Activated T-helper 17 cell treated with anti-CD3 and anti-CD28 coated beads, Interleukin-2, amount 50 U/mL, for 72 hours (primary cell): Measurements from ENCODE around the gene CYP27B1. TPM values are rescaled to one million over a fixed set of nuclear protein-coding genes. Genes with fewer than 3 reads are reported as not detected.
"Not testable (repeated sequence)": the region's sequence is repeated elsewhere in the genome, so short reads cannot be mapped to it uniquely, and the experiment has no call there.

Experiments used
- ATAC-seq: fragments of 150-1000 bp; cut with Tn5 transposase; replicated peaks from 2 replicates; pipeline ENCODE4 v1.10.0; 2021; ENCODE audit warnings: mild to moderate bottlenecking, moderate library complexity
- H3K27ac Mint-ChIP-seq: one replicate; pipeline ENCODE4 v1.8.0; 2022; ENCODE audit warnings: mixed read lengths
- H3K27me3 Mint-ChIP-seq: one replicate; pipeline ENCODE4 v1.8.0; 2022; ENCODE audit warnings: mixed read lengths
- H3K36me3 Mint-ChIP-seq: one replicate; pipeline ENCODE4 v1.8.0; 2022; ENCODE audit warnings: low read depth, mild to moderate bottlenecking, mixed read lengths
- H3K4me1 Mint-ChIP-seq: one replicate; pipeline ENCODE4 v1.8.0; 2022; ENCODE audit warnings: mixed read lengths
- H3K4me3 Mint-ChIP-seq: one replicate; pipeline ENCODE4 v1.8.0; 2022; ENCODE audit warnings: mild to moderate bottlenecking, mixed read lengths
- H3K9me3 Mint-ChIP-seq: one replicate; pipeline ENCODE4 v1.8.0; 2022; ENCODE audit warnings: mixed read lengths
- total RNA-seq, 2 donors: library from RNA; stranded (reverse); gene quantifications; one replicate each; pipeline ENCODE4 v1.2.3, GENCODE V29; 2022

The CYP27B1 gene
- total RNA-seq, 2 donors from 2014 or later: 14.4 to 14.7 TPM

DNA sequence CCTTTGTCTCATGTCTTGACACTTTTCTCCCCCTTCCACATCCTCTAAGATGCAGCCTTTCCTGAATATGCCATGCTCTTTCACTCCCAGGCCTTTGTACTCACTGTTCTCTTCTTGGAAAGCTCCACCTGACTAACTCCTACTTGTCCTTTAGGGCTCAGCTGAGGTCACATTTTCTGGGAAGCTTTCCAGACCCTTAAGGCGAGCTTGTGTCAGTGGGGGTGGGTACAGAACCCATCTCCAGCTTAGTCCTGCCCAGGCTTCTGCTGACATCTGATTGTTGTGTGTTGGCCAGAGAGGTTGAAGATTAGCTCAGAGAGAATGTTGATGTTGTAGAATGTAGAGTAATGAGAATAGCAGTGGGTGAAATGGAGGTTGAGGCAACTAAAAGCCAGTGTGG is 12.9 kb upstream of the CYP27B1 start:
- no peak for ATAC-seq
- H3K4me3 Mint-ChIP-seq: no peak overlapping the region
- H3K36me3 Mint-ChIP-seq: peaks cover 30% of the 10 kb centered on the region
- H3K4me1 Mint-ChIP-seq: peaks cover 37% of the 10 kb centered on the region
- H3K9me3 Mint-ChIP-seq: no peaks in the 10 kb centered on the region
- no peaks in the 10 kb centered on the region for H3K27me3 Mint-ChIP-seq
- peak overlapping the region; percentile 5 for H3K27ac Mint-ChIP-seq

DNA sequence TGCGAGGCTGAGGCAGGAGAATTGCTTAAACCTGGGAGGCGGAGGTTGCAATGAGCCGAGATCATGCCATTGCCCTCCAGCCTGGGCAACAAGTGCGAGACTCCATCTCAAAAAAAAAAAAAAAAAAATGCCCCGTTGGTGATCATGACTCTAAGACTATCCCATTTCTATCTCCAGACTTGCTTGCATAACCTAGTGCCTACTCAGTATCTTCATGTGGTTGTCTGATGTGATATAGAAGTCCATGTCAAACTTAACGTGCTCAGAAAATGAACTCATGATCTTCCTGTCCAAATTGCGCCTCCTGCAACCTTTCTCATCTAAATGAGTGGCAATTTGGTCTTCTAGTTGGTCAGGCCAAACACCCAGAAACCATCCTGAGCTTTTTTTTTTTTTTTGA is 11.0 kb upstream of the CYP27B1 start:
- H3K27ac Mint-ChIP-seq: no peak overlapping the region
- no peaks in the 10 kb centered on the region for H3K9me3 Mint-ChIP-seq
- no peak overlapping the region for H3K4me3 Mint-ChIP-seq
- H3K36me3 Mint-ChIP-seq: peaks cover 24% of the 10 kb centered on the region
- H3K27me3 Mint-ChIP-seq: no peaks in the 10 kb centered on the region
- no peak for ATAC-seq
- H3K4me1 Mint-ChIP-seq: peaks cover 34% of the 10 kb centered on the region

DNA sequence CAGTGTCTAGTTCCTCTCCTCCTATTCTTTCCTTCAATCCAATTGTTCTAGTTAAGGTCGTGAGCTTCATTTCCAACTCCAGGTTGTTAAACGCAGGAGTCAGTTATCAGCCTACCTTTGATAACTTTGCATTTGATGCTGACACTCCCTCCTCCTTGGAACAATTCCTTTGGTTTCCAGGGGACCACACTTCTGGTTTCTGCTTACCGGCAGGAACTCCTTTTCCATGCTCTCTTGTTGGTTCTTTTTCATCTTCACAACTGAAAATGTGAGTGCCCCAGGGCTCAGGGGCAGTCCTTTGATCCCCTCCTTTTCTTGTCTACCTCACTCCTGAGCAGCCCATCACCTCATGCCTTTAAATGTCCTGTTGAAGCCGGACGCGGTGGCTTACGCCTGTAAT is 10.5 kb upstream of the CYP27B1 start:
- peaks cover 18% of the 10 kb centered on the region for H3K36me3 Mint-ChIP-seq
- H3K27me3 Mint-ChIP-seq: no peaks in the 10 kb centered on the region
- H3K27ac Mint-ChIP-seq: no peak overlapping the region
- H3K9me3 Mint-ChIP-seq: no peaks in the 10 kb centered on the region
- no peak for ATAC-seq
- H3K4me1 Mint-ChIP-seq: peaks cover 30% of the 10 kb centered on the region
- H3K4me3 Mint-ChIP-seq: no peak overlapping the region

DNA sequence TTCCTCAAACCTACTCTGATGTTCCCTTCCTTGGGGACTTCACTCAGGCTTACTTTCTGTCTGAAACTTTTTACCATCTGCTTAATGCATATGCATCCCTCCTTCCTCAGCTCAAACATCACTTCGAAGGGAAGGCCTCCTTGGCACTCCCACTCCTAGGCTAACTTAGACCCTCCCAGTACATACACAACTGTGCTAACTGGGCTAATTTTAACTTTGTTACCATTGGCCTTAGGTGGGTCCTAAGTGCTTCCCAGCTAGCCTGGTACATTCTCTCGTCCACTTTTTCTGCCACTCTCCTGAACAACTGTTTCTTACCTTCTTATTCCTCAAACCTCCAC is 9.3 kb upstream of the CYP27B1 start:
- Mint-ChIP-seq H3K27me3 (no peaks in the 10 kb centered on the region), H3K36me3 (peaks cover 25% of the 10 kb centered on the region), H3K27ac (peak overlapping the region; percentile 8), H3K4me3 (no peak overlapping the region), H3K9me3 (no peaks in the 10 kb centered on the region), H3K4me1 (peaks cover 26% of the 10 kb centered on the region)
- no peak for ATAC-seq

DNA sequence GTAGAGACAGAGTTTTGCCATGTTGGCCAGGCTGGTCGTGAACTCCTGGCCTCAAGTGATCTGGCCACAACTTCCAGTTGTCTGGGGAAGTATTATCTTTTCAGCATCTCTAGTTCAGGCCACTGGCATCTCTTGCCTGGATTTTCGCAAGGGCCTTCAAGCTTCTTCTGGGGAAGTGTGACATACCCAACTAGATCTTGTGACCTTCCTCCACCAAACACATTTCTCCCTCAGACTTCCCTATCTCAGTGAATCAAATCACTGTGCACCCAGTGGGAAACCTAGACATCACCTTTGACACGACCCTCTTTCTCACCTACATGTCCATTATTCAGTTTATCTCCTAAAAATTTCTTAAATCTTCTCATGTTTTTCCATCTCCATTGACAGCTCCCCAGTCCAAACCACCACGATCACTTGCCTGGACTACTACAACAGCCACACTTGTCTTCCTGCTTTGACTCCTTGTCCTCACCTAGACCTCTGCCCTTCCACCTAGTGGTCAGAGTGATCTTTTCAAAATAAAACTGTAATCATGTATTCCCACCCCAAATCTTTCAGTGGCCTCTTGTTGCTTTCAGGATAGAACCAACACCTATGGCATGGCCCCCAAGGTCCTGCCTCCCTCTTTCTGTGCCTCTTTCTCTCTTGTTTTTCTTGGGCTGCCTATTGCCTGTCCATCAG is 8.8 kb upstream of the CYP27B1 start:
- Mint-ChIP-seq H3K27ac (peak overlapping the region; percentile 8), H3K4me3 (no peak overlapping the region), H3K4me1 (peaks cover 31% of the 10 kb centered on the region)

DNA sequence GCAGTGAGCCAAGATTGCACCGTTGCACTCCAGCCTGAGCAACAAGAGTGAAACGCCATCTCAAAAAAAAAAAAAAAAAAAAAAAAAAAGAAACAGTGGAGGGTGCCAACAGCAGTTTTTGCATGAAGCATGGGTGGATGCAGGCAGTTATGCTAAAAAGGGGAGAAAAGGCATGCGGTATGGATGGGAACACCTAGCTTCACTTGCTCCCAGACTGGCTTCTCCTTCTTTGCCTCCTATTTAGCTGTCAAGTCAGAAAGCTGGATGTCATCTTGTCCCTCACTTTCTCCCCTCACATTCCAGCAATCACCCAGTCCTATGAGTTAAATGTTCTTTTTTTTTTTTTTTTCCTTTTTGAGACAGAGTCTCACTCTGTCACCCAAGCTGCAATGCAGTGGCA is 8.2 kb upstream of the CYP27B1 start:
- Mint-ChIP-seq H3K27me3 (no peaks in the 10 kb centered on the region), H3K4me3 (no peak overlapping the region), H3K9me3 (no peaks in the 10 kb centered on the region), H3K36me3 (peaks cover 36% of the 10 kb centered on the region), H3K27ac (no peak overlapping the region), H3K4me1 (peaks cover 32% of the 10 kb centered on the region)
- ATAC-seq: no peak

More for the DNA sequence above, 8.8 kb upstream of the CYP27B1 start:
- no peaks in the 10 kb centered on the region for H3K27me3 Mint-ChIP-seq
- H3K36me3 Mint-ChIP-seq: peaks cover 30% of the 10 kb centered on the region
- ATAC-seq: no peak
- no peaks in the 10 kb centered on the region for H3K9me3 Mint-ChIP-seq

DNA sequence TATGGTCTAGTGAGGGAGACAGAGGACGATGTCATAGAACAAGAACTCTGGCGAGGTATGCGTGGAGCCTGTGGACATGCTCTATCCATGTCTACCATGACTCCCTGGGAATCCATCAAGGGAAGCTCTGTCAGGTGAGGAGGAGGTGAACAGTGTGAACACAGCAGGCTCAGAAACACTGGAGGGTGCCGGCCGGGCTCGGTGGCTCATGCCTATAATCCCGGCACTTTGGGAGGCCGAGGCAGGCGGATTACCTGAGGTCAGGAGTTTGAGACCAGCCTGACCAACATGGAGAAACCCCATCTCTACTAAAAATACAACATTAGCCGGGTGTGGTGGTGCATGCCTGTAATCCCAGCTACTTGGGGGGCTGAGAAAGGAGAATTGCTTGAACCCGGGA is 7.8 kb upstream of the CYP27B1 start:
- Mint-ChIP-seq H3K4me1 (peaks cover 33% of the 10 kb centered on the region), H3K4me3 (peak overlapping the region; percentile 95), H3K36me3 (peaks cover 40% of the 10 kb centered on the region)
- not testable (repeated sequence) for H3K27me3 Mint-ChIP-seq, ATAC-seq, H3K9me3 Mint-ChIP-seq, H3K27ac Mint-ChIP-seq

DNA sequence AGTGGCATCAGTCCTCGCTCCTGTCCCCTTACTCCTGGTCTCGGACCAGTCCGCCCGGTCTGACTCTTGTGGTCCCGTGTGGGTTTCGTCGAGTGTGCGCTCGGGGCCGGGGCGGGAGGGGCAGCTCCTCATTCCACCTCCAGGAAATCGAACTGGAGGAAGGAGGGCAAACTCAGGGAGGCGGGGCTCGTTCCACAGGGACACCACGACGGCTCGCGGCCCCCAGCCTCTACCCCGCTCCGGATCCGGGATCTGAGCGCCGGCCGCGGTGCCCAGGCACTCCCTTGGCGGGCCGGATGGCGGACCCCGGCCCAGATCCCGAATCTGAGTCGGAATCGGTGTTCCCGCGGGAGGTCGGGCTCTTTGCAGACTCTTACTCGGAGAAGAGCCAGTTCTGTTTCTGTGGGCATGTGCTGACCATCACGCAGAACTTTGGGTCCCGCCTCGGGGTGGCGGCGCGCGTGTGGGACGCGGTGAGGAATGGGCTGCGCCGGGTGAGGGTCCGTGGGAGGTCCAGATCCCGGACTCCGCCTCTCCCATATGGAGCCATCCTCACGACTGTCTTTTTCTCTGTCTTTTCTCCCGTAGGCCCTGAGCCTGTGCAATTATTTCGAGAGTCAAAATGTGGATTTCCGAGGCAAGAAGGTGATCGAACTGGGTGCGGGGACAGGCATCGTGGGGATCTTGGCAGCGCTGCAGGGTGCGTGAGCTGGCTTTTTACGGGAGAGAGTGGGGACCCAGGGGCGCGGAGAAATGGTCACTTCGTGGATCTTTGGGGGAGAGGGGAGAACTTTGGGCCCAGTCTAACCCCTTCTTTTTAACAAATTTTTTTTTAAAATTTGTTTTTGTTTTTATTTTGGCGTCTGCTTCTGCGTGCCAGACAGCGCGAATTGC is 5.8 kb upstream of the CYP27B1 start, which contains the start of gene EEF1AKMT3:
TSS of gene EEF1AKMT3 (plus strand) at position 186 of the 894 bp plus-strand sequence. CDS start at position 297, 111 bp downstream.
- Mint-ChIP-seq H3K27ac (peak within 1 kb of the TSS; percentile 96), H3K4me1 (peaks cover 30% of the 10 kb centered on the region), H3K36me3 (peaks cover 60% of the 10 kb centered on the region), H3K4me3 (peak within 1 kb of the TSS; percentile 95), H3K9me3 (no peaks in the 10 kb centered on the region), H3K27me3 (no peaks in the 10 kb centered on the region)
- peak; percentile 48 for ATAC-seq

DNA sequence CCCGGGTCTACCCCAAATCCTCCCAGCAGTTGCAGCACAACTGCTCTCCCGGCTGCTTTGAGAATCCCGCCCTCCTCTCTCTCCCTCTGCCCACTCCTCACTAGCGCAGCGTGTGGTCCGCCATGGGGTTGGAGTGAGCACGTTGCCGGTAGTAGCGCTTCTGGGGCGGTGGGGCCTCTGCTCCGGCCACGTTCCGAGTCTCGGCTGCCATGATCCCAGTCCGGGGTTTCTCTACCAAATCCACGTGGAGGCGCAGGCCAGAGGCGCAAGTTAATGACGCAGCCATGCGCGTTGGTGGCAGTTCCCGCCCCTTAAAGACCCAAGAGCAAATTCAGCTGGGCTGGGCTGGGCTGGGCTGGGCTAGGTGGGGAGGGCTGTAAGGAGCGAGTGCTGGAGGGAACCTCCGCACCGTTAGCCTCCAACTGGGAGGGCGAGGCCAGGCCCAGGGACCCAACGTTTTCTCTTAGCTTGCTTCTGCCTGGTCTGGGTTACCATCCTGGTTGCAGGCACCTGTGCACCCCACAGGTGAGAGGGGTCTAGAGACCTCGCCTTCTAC is 5.1 kb upstream of the CYP27B1 start, which contains the start of gene METTL1:
TSS of gene METTL1 (minus strand) at position 233 of the 556 bp plus-strand sequence. CDS start at position 211, 22 bp downstream.
- no peaks in the 10 kb centered on the region for H3K27me3 Mint-ChIP-seq
- H3K27ac Mint-ChIP-seq: peak within 1 kb of the TSS; percentile 96
- H3K4me1 Mint-ChIP-seq: peaks cover 30% of the 10 kb centered on the region
- H3K36me3 Mint-ChIP-seq: peaks cover 64% of the 10 kb centered on the region
- no peaks in the 10 kb centered on the region for H3K9me3 Mint-ChIP-seq
- peak within 1 kb of the TSS; percentile 95 for H3K4me3 Mint-ChIP-seq
- peak; percentile 91 for ATAC-seq

- Mint-ChIP-seq H3K27me3 (no peaks in the 10 kb centered on the region), H3K9me3 (no peaks in the 10 kb centered on the region), H3K27ac (peak overlapping the region; percentile 96), H3K36me3 (peaks cover 64% of the 10 kb centered on the region), H3K4me1 (peaks cover 30% of the 10 kb centered on the region), H3K4me3 (peak overlapping the region; percentile 95)
- peak; percentile 78 for ATAC-seq
These were observed 4.5 kb upstream of the CYP27B1 start for GRCh38 chr12:57771236-57771872.

- ATAC-seq: no peak
- H3K4me1 Mint-ChIP-seq: peaks cover 25% of the 10 kb centered on the region
- H3K36me3 Mint-ChIP-seq: peaks cover 60% of the 10 kb centered on the region
- no peaks in the 10 kb centered on the region for H3K9me3 Mint-ChIP-seq
- H3K4me3 Mint-ChIP-seq: peak overlapping the region; percentile 95
- no peaks in the 10 kb centered on the region for H3K27me3 Mint-ChIP-seq
- H3K27ac Mint-ChIP-seq: peak overlapping the region; percentile 96
These were observed 3.9 kb upstream of the CYP27B1 start for GRCh38 chr12:57770734-57771133.

- Mint-ChIP-seq H3K9me3 (no peaks in the 10 kb centered on the region), H3K27ac (peak overlapping the region; percentile 7), H3K36me3 (peaks cover 63% of the 10 kb centered on the region), H3K4me3 (peak overlapping the region; percentile 95), H3K27me3 (no peaks in the 10 kb centered on the region), H3K4me1 (peaks cover 23% of the 10 kb centered on the region)
- ATAC-seq: no peak
These were observed 2.7 kb upstream of the CYP27B1 start for GRCh38 chr12:57769594-57769993.

GRCh38 chr12:57767876-57768275 is 998 bp upstream of the CYP27B1 start:
- Mint-ChIP-seq H3K27ac (no peak overlapping the region), H3K36me3 (peaks cover 75% of the 10 kb centered on the region), H3K4me3 (peak overlapping the region; percentile 93), H3K27me3 (no peaks in the 10 kb centered on the region), H3K9me3 (no peaks in the 10 kb centered on the region), H3K4me1 (peaks cover 32% of the 10 kb centered on the region)
- ATAC-seq: no peak

DNA sequence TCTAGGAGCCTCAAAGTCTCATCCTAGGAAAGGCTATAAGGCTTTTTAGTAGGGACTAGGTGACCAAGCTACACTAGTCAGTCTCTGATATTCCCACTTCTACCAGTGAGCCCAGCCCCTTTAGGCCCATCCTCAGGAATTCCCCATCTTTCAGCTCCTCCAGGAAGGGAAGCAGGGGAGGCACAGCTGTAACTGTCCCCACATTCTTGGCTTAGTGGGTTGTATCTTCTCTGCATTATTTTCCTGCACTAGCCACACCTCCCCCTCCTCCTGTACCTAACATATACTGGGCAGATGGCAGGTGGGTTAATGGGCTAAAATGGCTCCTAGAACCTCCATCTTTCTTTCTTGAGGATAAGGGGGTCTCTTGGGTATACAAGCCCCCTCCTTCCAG is 424 bp upstream of the CYP27B1 start:
- Mint-ChIP-seq H3K4me1 (peaks cover 32% of the 10 kb centered on the region), H3K4me3 (peak overlapping the region; percentile 93), H3K27me3 (no peaks in the 10 kb centered on the region), H3K9me3 (no peaks in the 10 kb centered on the region), H3K27ac (no peak overlapping the region), H3K36me3 (peaks cover 80% of the 10 kb centered on the region)
- ATAC-seq: no peak
